Measurements from ENCODE around the gene CCDC200.

DNA sequence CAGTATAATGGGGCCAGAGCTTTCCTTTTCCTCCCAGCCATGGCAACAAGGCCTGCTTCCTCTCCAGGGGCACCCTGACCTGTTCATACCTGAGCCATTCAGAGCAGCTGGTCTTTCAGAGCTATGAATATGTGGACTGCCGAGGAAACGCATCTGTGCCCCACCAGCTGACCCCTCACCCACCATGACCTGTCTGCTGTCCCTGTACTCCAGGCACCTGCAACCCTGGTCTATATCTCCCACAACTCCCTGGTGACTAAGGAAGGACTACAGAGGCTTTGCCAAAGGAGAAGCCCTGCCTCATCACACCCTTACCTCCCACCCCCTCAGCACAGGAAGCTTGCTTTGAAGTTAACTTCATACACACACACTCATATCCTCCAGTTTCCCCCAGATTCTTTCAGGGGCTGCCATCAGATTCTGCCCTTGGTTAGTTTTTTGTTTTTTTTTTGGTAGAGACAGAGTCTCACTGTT is 10.8 kb downstream of the CCDC200 start:
- TF ChIP-seq CTCF (conservative IDR thresholded peaks at IDR 0.05 in 1 of 2, IDR thresholded peaks at IDR 0.05 in 1 of 2; ENCODE audit: low read depth in 1 of 2, low read length in 2 of 2) (no peak), EZH2 (IDR thresholded peaks at IDR 0.05; ENCODE audit: low read length, missing control alignments) (no peak)
